Measurements from ENCODE around the gene TAF6.

DNA sequence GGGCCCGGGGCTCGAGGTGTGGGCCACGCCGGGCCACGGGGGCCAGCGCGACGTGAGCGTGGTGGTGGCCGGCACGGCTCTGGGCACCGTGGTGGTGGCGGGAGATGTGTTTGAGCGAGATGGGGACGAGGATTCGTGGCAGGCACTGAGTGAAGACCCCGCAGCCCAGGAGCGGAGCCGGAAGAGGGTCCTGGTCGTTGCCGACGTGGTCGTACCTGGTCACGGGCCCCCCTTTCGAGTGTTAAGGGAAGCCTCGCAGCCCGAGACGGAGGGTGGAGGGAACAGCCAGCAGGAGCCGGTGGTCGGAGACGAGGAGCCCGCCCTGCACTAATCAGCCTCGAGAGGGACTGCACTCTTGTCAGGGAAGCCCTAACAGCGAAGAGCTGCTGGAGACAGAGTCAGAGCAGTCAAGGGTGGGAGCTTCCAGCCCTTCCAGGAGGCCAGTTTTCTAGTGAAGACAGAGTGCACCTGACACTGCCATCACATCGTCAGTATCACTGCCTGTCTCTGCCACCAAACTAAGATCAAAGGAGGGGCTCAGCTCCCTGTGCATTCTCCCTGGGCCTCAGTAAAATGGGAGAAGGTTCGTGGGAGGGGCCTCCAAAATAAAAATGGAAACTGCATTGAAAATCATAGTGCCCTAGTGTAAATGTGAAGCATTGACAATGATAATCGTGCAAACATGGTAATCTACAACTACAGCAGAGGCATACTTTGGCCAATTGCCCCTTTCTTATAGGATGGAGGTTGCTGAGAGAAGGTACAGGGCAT, 8.9 kb upstream of the TAF6 start:
- TF ChIP-seq POLR2A (IDR thresholded peaks at IDR 0.05; ENCODE audit: low read depth, low read length) (no peak), TAF1 (IDR thresholded peaks at IDR 0.05; ENCODE audit: low read depth, low read length) (no peak), POLR2AphosphoS5 (IDR thresholded peaks at IDR 0.05; ENCODE audit: low read depth, low read length) (no peak), SPI1 (IDR thresholded peaks at IDR 0.05; ENCODE audit: low read depth, low read length) (no peak)

Data from GM12891 (cell line).